IMR-90 (cell line): ENCODE results near the gene TRNAU1AP. TPM values are rescaled to one million over a fixed set of nuclear protein-coding genes. Genes with fewer than 3 reads are reported as not detected.
A peak's percentile ranks its signal among the peaks of the same experiment; 100 is the strongest.

ENCODE experiments used
- ATAC-seq: fragments of 200-7000 bp; cut with Tn5 transposase; 2 replicates; pipeline ENCODE4 v1.9.1; 2020; ENCODE audit warnings: low read depth, mild to moderate bottlenecking, moderate library complexity
- BruUV-seq: library from RNA; stranded (reverse); fragments of 400-500 nt; replicated peaks from 2 replicates; lab custom pipeline; 2021; lab: Mats Ljungman, UMichigan
- CTCF ChIA-PET: fragments of 300-600 bp; formaldehyde crosslinking; extraction: SDS; loops from one replicate; lab custom pipeline; 2021; ENCODE audit warnings: antibody characterized with exemption; lab: Yijun Ruan, JAX
- POLR2A ChIA-PET: fragments of 300-600 bp; sonication (Branson Sonifier 250); formaldehyde crosslinking; loops from one replicate; lab custom pipeline; 2022; ENCODE audit warnings: antibody characterized with exemption; ENCODE audit not compliant: unreplicated experiment; lab: Charles Lee
- DNase-seq: peaks from one replicate; pipeline ENCODE4 v3.0.0; 2013
- H2AFZ ChIP-seq: replicated peaks from 2 replicates; pipeline ENCODE3; 2013; ENCODE audit warnings: low read length, mild to moderate bottlenecking; ENCODE audit not compliant: poor library complexity
- H2AK5ac ChIP-seq: 2 replicates; pipeline ENCODE4 v1.6.1; 2013; ENCODE audit warnings: low read depth, low read length, inconsistent platforms
- H2AK9ac ChIP-seq: replicated peaks from 2 replicates; pipeline ENCODE3; 2013; ENCODE audit warnings: mild to moderate bottlenecking, low read depth, low read length, moderate library complexity; ENCODE audit not compliant: poor library complexity
- H2BK120ac ChIP-seq: 2 replicates; pipeline ENCODE4 v1.6.1; 2013; ENCODE audit warnings: low read depth, low read length, inconsistent platforms
- H2BK15ac ChIP-seq: 3 replicates; pipeline ENCODE4 v1.6.1; 2013; ENCODE audit warnings: low read depth, low read length, inconsistent platforms
- H2BK20ac ChIP-seq: 2 replicates; pipeline ENCODE4 v1.6.1; 2013; ENCODE audit warnings: low read depth, mild to moderate bottlenecking, inconsistent platforms, low read length, moderate library complexity
- H2BK5ac ChIP-seq: 2 replicates; pipeline ENCODE4 v1.6.1; 2013; ENCODE audit warnings: mild to moderate bottlenecking, low read depth, low read length, inconsistent platforms; ENCODE audit not compliant: poor library complexity, severe bottlenecking
- H3K14ac ChIP-seq: replicated peaks from 2 replicates; pipeline ENCODE4 v1.6.1; 2013; ENCODE audit warnings: low read depth, low read length, inconsistent platforms
- H3K18ac ChIP-seq: 2 replicates; pipeline ENCODE4 v1.6.1; 2013; ENCODE audit warnings: low read depth, low read length, control low read depth
- H3K23ac ChIP-seq: 2 replicates; pipeline ENCODE4 v1.6.1; 2013; ENCODE audit warnings: low read depth, low read length, inconsistent platforms
- H3K27ac ChIP-seq: 2 replicates; pipeline ENCODE4 v1.5.1; 2013; ENCODE audit warnings: mild to moderate bottlenecking, control low read depth, low read length; ENCODE audit not compliant: insufficient read depth
- H3K27me3 ChIP-seq: 2 replicates; pipeline ENCODE4 v1.6.1; 2013; ENCODE audit warnings: low read length; ENCODE audit not compliant: control insufficient read depth, insufficient read depth
- H3K36me3 ChIP-seq: 2 replicates; pipeline ENCODE4 v1.6.1; 2013; ENCODE audit warnings: low read length, mixed read lengths; ENCODE audit not compliant: control insufficient read depth, insufficient read depth
- H3K4ac ChIP-seq: 2 replicates; pipeline ENCODE4 v1.6.1; 2013; ENCODE audit warnings: low read depth, low read length, inconsistent platforms
- H3K4me1 ChIP-seq: 2 replicates; pipeline ENCODE4 v1.6.1; 2013; ENCODE audit warnings: low read length, mixed read lengths; ENCODE audit not compliant: control insufficient read depth, insufficient read depth
- H3K4me2 ChIP-seq: 2 replicates; pipeline ENCODE4 v1.6.1; 2013; ENCODE audit warnings: low read depth, mild to moderate bottlenecking, control low read depth, low read length, moderate library complexity
- H3K4me3 ChIP-seq: 2 replicates; pipeline ENCODE4 v1.5.1; 2013; ENCODE audit warnings: low read depth, mild to moderate bottlenecking, control low read depth, low read length, moderate library complexity; ENCODE audit not compliant: insufficient read depth
- H3K56ac ChIP-seq: 2 replicates; pipeline ENCODE4 v1.6.1; 2013; ENCODE audit warnings: low read length, inconsistent platforms; ENCODE audit not compliant: insufficient read depth; ENCODE audit errors: extremely low read depth
- H3K79me1 ChIP-seq, 2 experiments: 2 replicates each; pipeline ENCODE4 v1.6.1; 2013; ENCODE audit warnings: low read length in 2 of 2, inconsistent platforms in 1 of 2, low read depth in 1 of 2
- H3K9ac ChIP-seq: 2 replicates; pipeline ENCODE4 v1.6.1; 2013; ENCODE audit warnings: low read depth, low read length, control low read depth
- H3K9me1 ChIP-seq: 2 replicates; pipeline ENCODE4 v1.6.1; 2013; ENCODE audit warnings: low read length, inconsistent platforms; ENCODE audit not compliant: insufficient read depth
- H3K9me3 ChIP-seq: 2 replicates; pipeline ENCODE4 v1.6.1; 2013; ENCODE audit warnings: low read length; ENCODE audit not compliant: control insufficient read depth, insufficient read depth
- H4K20me1 ChIP-seq: 2 replicates; pipeline ENCODE4 v1.6.1; 2013; ENCODE audit warnings: low read length, inconsistent platforms; ENCODE audit not compliant: insufficient read depth
- H4K5ac ChIP-seq: 2 replicates; pipeline ENCODE4 v1.6.1; 2013; ENCODE audit warnings: mild to moderate bottlenecking, low read depth, low read length, control low read depth
- H4K8ac ChIP-seq, 2 experiments: 2 replicates each; pipeline ENCODE4 v1.6.1; 2013; ENCODE audit warnings: low read depth in 2 of 2, low read length in 2 of 2, control low read depth in 1 of 2, inconsistent platforms in 1 of 2
- H4K91ac ChIP-seq: 2 replicates; pipeline ENCODE4 v1.6.1; 2013; ENCODE audit warnings: low read depth, low read length, inconsistent platforms; ENCODE audit not compliant: insufficient read depth
- BHLHE40 ChIP-seq: fragments of 150-350 bp; IDR thresholded peaks from 2 replicates; pipeline ENCODE4 v1.6.1; 2016; ENCODE audit warnings: mild to moderate bottlenecking, low read depth, low read length
- CEBPB ChIP-seq: IDR thresholded peaks from 2 replicates; pipeline ENCODE4 v1.6.1; 2012; ENCODE audit warnings: low read depth, low read length, improper control_type of control experiment
- CHD1 ChIP-seq: IDR thresholded peaks from 2 replicates; pipeline ENCODE4 v1.6.1; 2012; ENCODE audit warnings: low read depth, low read length, improper control_type of control experiment
- FOS ChIP-seq: fragments of 150-350 bp; IDR thresholded peaks from 2 replicates; pipeline ENCODE4 v1.6.1; 2016; ENCODE audit warnings: low read depth, low read length
- MXI1 ChIP-seq: IDR thresholded peaks from 2 replicates; pipeline ENCODE4 v1.6.1; 2012; ENCODE audit warnings: low read depth, mild to moderate bottlenecking, low read length, moderate library complexity, borderline replicate concordance
- RCOR1 ChIP-seq: IDR thresholded peaks from 2 replicates; pipeline ENCODE4 v1.6.1; 2012; ENCODE audit warnings: mild to moderate bottlenecking, low read length, improper control_type of control experiment; ENCODE audit not compliant: insufficient replicate concordance
- WGBS, 2 experiments: methylation state at CpG; one replicate each; pipeline versions ENCODE4 v1.1.5 to v1.1.7; 2013; ENCODE audit warnings: missing lambda C conversion rate in 2 of 2; ENCODE audit not compliant: insufficient read length in 1 of 2; ENCODE audit errors: extremely low coverage in 2 of 2; 5-methylcytosine and 5-hydroxymethylcytosine counted together
- dilution Hi-C: fragments of 300-500 bp; cut with HindIII; formaldehyde crosslinking; loops from one replicate; pipeline ENCODE4 v1.14.3; 2018; ENCODE audit warnings: low sequenced_read_pairs; ENCODE audit not compliant: unreplicated experiment
- in situ Hi-C: fragments of 300-500 bp; cut with MboI; formaldehyde crosslinking; loops from 3 replicates; pipeline ENCODE4 v1.14.3; 2019; ENCODE audit warnings: low sequenced_read_pairs, inconsistent platforms, mixed read lengths
- intact Hi-C: fragments of 100-400 bp; cut with micrococcal nuclease; formaldehyde crosslinking; loops from 2 replicates; pipeline ENCODE4 v1.10.0; 2022
- polyA plus RNA-seq, 3 experiments: library from polyadenylated mRNA; depleted of rRNA; stranded (reverse); fragments of >200 nt; gene quantifications; 2 replicates each; pipeline ENCODE4 v1.2.3, GENCODE V29; 2012; ENCODE audit warnings: low replicate concordance in 1 of 3
- total RNA-seq: library from RNA; depleted of rRNA; stranded (reverse); fragments of >200 nt; gene quantifications from 2 replicates; pipeline ENCODE4 v1.2.3, GENCODE V29; 2012

TRNAU1AP gene
- total and polyA plus RNA-seq, 2 of the 4 experiments (the other 2 are of a cell fraction), result 23.3 to 23.8 TPM

DNA sequence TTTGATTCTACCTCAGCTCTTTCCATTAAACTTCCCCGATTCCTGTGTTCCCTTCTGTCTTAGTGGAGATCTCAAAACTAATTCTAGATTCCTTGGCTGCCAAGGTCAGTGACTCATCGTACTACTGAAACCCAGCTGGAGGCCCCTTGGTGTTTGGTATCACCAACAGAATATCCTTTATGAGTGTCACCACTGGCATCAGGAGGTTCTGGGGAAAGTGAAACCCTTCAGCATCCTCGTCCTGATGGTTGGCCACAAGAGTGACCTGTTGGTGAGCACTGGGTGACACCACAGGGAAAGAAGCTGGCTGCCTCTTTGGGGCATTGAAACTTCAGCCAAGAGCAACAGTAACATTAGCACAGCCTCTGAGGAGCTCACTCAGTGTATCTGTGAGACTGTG is 48.8 kb downstream of the TRNAU1AP start:
- H3K14ac ChIP-seq, result no peak overlapping the region
- POLR2A ChIA-PET, result interaction anchor here (1.2 kb wide), 1 partner anchor 20 kb away, joined by 6 read pairs; no protein-coding TSS in a partner anchor
- peak overlapping the region; percentile 70 for H3K4me2 ChIP-seq
- BruUV-seq, result no TSS peak
- H2BK15ac ChIP-seq, result no peak overlapping the region
- H3K27ac ChIP-seq, result peak overlapping the region; percentile 32; the same call in 1 of the 2 replicates
- no peak overlapping the region for H3K18ac ChIP-seq
- H3K4me1 ChIP-seq, result peaks cover 8% of the 10 kb centered on the region
- H2AK5ac ChIP-seq, result peak overlapping the region; percentile 56; the same call in 1 of the 2 replicates
- H2AFZ ChIP-seq, result no peak overlapping the region
- H2BK5ac ChIP-seq, result peak overlapping the region; percentile 57
- peak overlapping the region in 1 of 2 experiments; percentile 16; a peak in 1 of 4 replicates for H4K8ac ChIP-seq
- H3K9ac ChIP-seq, result no peak overlapping the region
- H2BK120ac ChIP-seq, result no peak overlapping the region
- peaks cover 10% of the 10 kb centered on the region for H4K20me1 ChIP-seq
- peaks cover 0 to 6% of the 10 kb centered on the region in 2 experiments; a peak in 1 of 4 replicates for H3K79me1 ChIP-seq
- DNase-seq, result peak; percentile 97
- CTCF ChIA-PET, result interaction anchor here (0.9 to 1.6 kb wide), 5 partner anchors 20 to 353 kb away, joined by 3 to 7 read pairs (median 3); no protein-coding TSS in a partner anchor
- H2BK20ac ChIP-seq, result no peak overlapping the region
- ATAC-seq, result peak; percentile 92
- dilution Hi-C loops, result no loop called here
- peaks cover 16% of the 10 kb centered on the region for H3K36me3 ChIP-seq
- in situ Hi-C loops, result loop anchor here (5.0 to 10.0 kb wide), 4 partner anchors 84 to 347 kb away; partner anchors contain the start of genes PHACTR4 and SESN2
- H3K56ac ChIP-seq, result no peak overlapping the region
- no peak overlapping the region for H4K91ac ChIP-seq
- H3K9me3 ChIP-seq, result no peaks in the 10 kb centered on the region
- H3K27me3 ChIP-seq, result no peaks in the 10 kb centered on the region
- no peak overlapping the region for H2AK9ac ChIP-seq
- no peak overlapping the region for H3K4me3 ChIP-seq
- TF ChIP-seq RCOR1 (peak; percentile 85), FOS (peak; percentile 94), BHLHE40 (peak; percentile 54; the same call in 1 of the 2 replicates), MXI1 (no peak), CEBPB (peak; percentile 16; the same call in 1 of the 2 replicates), CHD1 (no peak)
- H3K9me1 ChIP-seq, result peaks cover 6% of the 10 kb centered on the region
- H4K5ac ChIP-seq, result no peak overlapping the region
- intact Hi-C loops, result loop anchor here (2.0 to 5.0 kb wide), 2 partner anchors 243 to 339 kb away; no protein-coding TSS in a partner anchor
- no peak overlapping the region for H3K23ac ChIP-seq
- peak overlapping the region; percentile 42; the same call in 1 of the 2 replicates for H3K4ac ChIP-seq
- no CpG with 5 or more reads among the region's 3 CpGs for WGBS, 2 experiments
